SHP77 (cell line): ENCODE measurements around the gene HOXB5.
A peak's percentile ranks its signal among the peaks of the same experiment; 100 is the strongest.

Source experiments
- DNase-seq, 2 experiments: peaks; one replicate each; lab custom pipeline; 2025; lab: John Stamatoyannopoulos, UW

The HOXB5 gene

DNA sequence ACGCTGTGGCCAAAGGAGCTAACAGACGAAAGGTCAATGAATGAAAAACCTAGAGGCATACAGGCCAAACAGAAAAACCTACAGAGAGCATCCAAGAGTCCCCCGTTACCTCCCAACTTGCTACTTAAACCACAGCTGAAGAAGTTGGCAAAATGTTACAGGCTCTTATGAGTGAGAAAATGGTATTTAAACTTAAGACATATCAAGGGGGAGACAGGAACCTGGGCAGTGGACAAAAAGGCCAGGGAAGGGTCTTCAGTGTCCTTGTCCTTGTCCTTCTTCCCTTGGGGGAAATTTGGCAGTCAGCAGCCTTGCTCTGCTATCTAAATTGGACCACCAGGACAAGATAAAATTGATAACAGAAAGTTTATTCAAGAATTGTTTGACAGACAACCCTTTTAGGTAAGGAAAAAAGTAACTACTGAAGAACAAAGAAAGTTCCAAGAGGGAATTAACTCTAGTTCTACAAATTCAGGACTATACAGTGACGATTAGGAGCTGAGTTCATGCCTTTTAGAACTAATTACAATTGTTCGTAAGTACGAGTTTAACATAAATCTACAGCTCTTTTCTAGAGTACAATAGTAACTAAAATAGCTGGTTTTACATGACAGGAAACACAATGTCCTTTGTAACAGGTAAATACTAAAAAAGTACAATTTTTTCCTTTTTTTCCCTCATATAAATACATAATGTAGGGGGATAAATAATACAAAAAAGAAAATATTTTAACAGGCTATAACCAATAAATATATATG is 44.9 kb downstream of the HOXB5 start:
- no peak for DNase-seq

DNA sequence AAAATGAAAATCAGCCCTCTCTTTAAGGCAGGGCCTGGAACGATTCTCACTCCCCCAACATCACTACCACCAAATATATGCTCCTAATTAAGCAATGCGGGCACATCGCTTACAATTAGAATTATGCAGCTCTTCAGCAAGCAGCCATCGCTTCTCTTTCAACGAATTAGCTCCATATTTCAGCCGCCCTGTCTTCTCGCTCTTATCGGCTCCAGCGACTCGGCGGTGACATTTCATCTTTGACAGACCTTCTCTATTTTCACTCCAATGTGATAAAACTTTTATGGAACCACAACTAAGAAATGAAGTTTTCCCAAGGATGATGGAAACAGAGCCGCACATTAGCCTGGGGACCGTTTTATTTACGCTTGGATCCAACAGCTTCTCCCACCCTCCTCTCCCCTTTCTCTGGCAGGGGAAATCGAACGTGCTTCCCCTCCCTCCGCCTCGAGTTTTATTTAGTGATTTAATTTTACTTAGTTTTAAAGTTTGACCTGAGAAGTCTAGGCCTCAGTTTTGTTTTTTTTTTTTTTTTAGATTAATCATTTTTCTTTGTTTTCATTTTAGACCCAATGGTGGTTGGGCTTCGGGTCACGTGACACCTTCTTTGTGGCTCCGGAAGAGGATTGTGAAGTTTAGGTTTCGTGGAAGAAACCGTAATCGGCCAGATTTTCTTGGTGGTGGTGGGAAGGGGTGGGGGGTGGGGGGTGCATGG is 45.6 kb downstream of the HOXB5 start:
- DNase-seq, result no peak

DNA sequence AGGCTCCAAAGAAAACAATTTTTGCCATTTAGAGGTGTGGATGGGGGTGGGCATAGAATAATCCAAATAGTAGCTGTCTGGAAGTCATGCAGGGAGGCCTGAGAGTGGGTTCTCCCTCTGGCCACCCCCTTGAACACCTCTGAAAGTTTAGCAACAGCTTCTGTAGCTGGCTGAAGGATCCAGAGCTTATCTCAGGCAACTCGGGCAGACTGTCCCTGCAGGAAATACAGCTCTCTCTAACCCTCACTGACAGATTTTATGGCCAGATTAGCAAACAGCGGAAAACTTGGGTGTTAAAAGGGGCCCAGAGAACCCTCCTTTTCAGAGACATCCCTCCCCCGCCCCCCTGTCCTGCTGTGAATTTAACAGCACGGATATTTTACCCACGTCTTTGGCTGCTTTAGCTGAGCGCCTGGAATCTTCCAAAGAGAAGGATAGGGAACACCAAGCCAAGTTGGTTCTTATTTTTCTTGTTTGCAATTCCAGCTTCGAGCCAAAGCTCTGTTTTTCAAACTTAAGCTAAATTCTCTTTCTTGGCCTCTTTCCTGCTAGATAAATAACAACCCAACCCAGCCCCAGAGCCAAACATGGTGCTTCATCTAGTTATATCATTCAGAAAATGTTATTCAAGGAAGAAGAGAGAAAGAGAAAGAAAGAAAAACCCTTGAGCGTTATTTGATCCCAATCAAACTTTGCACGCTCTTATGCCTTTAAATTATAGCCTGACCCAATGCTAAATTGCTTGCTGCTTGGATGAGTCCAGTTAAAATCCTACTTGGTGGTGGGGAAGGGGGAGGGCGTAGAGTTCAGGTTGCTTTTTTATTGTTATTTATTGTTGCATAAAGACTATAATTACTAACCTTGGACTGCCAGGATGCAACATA is 46.4 kb downstream of the HOXB5 start:
- DNase-seq, result no peak

DNA sequence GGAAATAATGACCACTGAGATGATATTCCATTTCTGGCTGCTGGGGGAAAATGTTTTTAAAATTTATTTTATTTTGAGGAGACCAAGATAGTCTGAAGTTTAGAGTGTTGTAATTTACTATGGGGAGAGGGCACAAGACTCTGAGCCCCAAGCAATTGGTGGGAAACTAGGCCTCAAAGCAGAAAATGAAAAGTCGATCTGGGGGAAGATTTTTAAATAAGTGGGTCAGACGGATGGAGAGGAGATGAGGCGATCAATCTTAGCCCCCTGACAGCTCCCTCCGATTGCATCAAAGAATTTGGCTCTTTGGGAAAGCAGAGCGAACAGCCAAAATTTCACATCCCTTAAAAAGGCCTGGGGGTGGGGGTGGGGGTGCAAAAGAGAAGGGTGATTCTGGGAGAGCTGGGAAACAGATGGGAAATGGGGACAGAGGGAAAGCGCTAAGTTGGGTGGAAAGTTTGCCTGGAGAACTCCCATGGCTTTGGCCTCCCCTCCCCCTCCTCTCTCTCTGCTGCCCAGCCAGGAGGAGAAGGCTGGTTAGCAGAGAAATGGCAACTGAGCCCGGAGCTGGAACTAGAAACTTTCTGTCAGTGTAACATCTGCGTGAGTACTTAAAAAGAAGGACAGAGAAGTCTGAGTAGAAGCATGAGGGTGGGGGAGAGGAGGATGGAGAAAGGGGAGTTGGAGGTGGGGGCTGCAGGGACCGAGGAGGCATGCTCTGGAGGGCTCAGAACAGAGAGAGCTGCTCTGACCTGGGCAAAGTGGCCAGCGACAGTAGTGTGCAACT is 47.2 kb downstream of the HOXB5 start:
- DNase-seq, result no peak

DNA sequence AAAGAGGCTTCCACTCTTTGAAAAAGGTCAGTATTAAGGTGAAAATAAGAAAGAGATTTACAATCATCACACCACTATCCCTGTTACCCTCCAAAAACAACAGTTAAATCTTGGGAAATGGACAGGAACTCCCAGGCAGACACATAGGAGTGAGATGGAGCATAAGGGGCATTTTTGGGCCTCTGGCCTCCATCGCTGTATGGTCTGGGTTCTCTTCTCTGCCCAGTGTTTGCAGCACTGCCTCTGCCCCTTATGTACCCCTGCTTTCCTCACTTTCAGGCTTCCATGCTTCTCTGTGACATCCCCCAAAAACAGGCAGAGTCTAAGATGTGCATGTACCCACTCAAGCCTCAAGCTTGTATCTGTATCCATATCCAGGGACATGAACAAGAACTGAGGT is 48.0 kb downstream of the HOXB5 start:
- no peak for DNase-seq

DNA sequence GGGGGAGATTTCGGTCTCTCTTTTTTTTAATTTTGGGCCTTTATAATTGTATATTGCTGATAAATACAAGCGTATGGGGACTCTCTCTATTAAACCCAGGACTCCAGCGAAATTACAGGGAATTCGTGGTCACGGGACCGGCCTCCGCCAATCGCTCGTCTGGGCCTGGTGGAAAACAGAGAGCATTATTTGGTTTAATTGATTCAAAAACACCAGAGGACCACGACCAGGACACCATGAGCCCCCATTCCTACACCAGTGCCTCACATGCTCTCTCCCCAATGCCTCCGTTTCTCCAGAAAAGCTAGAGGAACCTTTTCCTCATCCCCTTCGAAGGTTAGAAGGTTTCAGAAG is 48.6 kb downstream of the HOXB5 start, which contains the start of gene HOXB2:
TSS of gene HOXB2 (minus strand) at position 88 of the 354 bp plus-strand sequence. CDS start 198 bp downstream, outside the sequence.
- DNase-seq, result no peak

DNA sequence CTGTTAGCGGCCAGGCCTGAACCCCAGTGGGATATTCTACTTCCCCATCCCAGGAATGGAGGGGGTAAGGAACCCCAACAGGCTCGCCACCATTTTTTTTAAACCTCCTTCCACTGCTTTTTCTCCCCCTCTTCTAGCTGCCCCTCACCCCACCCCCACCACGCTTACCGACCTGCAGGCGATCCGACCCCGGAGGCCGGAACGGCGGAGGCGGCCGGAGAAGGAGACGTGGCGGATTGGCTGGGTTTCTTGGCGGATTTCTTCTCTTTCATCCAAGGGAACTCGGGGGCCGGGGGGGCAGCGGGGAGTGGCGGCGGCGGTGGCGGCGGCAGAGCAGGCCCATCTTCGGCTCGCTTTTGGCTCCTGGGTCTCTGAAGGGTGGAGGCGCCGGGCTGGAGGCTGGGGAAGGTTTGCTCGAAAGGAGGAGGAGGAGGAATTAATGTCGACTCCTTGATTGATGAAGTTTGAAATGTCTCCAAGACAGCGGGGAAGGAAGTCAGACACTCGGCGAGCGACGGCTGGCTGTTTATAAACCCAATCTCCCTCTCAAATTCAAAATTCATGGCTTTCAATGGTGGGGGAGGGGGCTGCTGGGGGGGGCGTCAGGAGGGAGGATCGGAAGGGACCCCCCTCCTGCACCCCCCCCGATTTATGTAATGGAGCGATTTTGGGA is 49.1 kb downstream of the HOXB5 start:
- DNase-seq, result no peak

DNA sequence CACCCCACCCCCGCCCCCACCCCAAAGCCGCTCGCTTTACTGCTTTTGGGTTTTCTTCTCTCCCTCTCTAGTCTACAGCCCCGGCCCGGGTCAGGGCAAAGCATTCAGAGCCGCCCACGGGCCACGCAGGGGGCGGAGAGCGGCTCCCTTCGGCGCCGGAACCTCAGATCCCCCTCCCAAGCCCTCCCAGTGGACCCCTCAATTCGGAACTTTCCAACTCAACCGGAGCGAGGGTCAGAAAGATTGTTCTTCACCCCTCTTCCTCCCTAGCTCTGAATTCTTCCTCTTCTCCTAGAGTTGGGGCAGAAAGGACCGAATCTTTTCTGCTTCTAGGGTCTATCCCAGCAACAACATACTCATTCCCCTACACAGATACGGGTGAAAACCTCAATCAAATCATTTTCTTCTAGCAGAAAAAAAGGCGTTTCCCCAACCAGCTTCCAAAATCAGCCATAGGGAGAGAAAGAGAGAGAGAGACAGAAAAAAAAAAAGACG is 49.7 kb downstream of the HOXB5 start:
- no peak for DNase-seq

DNA sequence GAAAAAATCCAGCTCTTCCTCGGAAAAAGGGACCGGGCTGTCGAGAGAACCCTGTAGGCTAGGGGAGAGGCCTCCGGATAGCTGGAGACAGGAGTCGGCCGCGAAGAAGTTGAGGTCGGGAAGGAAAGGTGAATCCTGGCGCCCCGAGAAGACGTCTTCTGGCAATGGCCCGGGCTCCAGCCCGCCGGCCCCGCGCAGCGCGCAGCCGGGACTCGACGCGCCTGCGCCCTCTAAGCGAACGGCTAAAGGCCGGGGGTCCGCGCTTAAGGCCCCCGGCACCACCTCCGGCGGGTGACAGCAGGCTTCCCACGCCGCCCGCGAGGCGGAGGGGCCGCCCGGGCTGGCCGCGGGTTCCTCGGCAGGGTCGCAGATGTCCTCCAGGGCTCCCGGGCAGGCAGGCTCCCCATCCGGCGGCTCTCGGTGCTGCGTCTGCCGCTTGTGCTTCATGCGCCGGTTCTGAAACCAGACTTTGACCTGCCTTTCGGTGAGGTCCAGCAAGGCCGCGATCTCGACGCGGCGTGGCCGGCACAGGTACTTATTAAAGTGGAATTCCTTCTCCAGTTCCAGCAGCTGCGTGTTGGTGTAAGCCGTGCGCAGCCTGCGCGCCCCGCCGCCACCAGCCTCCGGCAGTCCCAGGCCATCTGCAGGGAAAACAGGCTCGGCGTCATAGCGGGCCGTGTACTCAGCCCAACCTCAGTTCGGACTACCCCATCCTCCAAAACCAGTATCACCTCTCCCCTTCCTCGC is 50.3 kb downstream of the HOXB5 start:
- peak; percentile 51 to 61 for DNase-seq

DNA sequence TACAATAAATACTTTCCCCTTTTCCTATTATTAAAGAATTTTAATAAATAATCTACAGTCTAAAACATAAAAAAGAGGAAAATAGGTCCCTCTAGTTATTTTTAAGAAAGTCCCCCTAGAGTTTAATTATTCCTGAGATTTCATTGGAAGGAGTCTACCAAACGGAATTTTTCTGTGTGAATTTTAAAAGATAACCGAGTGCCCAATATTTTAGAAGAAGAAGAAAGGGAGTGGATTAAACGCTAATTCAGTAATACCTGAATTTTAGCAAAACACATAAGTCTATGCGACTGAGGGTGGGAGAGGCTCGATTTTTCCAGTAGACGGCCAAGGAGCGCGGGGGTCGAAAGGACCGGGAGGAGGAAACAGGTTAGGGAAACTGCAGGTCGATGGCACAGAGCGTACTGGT is 50.9 kb downstream of the HOXB5 start:
- DNase-seq, result peak in 1 of 2 experiments; percentile 28

DNA sequence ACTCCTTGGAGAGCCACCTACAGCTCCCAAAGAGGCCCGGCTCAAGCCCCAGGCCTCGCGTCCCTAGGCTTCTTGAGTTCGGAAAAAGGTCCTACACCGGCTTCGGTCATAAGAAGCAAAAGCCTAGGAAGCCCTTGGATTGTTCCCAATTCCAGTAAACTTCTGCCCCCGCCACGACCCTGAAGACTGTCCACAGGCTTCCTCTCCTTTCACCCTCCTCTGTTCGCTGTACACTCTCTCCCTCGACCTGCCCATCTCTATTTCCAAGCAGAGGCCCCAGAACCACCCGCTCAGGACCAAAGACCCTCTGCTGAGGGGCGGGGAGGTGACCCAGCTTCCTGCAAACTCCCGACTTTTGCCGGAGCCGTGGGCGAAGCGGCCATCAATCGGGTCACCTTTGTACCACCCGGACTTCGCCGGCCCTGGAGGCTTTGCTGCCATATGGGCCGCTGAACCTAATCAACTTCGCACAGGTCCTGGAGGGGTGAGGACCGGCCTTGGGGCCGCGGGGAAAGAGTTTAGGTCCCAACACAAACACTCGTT is 51.4 kb downstream of the HOXB5 start:
- DNase-seq, result no peak

DNA sequence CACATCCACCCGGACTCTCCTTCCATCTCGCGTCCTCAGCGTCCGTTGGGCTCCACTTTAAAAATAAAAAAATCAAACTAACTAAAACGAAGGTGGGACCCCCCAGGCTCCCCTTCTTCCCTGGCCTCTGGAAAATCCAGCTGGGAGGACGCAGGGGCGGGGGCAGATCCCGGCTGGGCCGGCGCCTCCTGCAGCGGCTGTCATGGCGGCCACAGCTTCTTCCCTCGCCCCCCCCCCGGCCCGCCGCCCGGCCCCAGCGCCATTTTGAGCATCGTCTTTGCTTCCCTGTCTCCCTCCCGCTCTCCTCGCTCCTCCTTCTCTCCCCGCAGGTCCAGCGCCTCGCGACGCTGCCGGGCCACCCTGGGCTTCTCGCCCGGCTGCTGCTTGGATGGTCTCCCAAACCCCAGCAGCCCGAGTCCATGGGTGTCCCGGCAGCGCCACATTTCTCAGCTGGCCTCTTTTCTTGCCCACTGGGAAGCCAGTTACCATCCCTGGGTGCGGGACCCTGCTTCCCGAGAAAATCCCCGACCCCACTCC is 51.9 kb downstream of the HOXB5 start:
- DNase-seq, result no peak
